GM12864 (cell line): ENCODE results near the gene PITPNM3.
"Not testable (repeated sequence)": the region's sequence is repeated elsewhere in the genome, so short reads cannot be mapped to it uniquely, and the experiment has no call there.

ENCODE experiments used
- DNase-seq: peaks from one replicate; pipeline ENCODE4 v3.0.0-alpha.2; 2011; ENCODE audit warnings: low read depth
- H3K4me3 ChIP-seq: 2 replicates; pipeline ENCODE4 v1.5.1; 2011; ENCODE audit warnings: mild to moderate bottlenecking, low read depth, low read length, control low read depth
- TF ChIP-seq, protein P1 (sequence below): IDR thresholded peaks from 2 replicates; pipeline ENCODE4 v1.5.1; 2011; ENCODE audit warnings: low read depth, mild to moderate bottlenecking, moderate library complexity, low read length, control low read depth, inconsistent platforms; ENCODE audit errors: missing control alignments

The PITPNM3 gene

DNA sequence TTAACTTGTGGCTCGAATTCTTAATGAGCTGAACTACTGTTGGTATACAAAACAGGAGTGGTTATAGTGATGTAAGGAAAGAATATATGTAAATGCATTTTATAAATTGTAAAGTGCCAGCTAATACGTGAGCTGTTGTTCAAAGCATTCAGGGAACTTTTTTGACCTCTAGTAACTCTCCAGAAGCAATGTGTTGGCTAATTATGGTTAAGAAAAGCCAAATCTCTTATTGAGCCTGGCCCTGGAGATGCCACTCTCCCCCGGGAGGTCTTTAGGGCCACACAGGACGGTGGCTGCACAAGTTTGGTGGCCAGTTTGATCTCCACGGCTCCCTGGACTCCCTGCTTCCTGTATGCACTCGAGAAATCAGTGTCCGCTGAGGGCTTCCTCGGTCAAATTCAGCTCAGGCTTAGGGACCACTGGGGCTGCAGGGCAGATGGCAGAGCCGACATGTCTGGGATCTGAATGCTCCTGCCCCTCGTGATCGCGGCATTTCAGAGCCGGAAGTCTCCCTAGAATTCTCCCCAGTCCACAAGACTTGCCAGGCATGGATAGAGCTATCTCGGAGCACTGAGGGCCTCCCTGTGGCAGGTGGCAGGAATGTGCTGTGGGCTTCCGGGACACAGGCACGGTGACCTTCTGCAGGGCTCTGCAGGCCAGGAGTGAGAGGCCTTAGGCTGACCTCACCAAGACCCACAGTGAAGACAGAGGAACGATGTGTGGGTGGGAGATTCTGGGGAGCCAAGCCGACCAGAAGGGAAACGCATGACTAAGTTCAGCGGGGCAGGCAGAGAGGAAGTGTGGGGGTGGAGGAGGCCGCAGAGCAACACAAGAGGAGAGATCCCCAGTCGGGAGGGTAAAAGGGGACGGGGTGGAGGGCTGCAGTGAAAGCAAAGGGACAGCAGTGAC is 18.6 kb upstream of the PITPNM3 start:
- TF ChIP-seq, protein P1, sequence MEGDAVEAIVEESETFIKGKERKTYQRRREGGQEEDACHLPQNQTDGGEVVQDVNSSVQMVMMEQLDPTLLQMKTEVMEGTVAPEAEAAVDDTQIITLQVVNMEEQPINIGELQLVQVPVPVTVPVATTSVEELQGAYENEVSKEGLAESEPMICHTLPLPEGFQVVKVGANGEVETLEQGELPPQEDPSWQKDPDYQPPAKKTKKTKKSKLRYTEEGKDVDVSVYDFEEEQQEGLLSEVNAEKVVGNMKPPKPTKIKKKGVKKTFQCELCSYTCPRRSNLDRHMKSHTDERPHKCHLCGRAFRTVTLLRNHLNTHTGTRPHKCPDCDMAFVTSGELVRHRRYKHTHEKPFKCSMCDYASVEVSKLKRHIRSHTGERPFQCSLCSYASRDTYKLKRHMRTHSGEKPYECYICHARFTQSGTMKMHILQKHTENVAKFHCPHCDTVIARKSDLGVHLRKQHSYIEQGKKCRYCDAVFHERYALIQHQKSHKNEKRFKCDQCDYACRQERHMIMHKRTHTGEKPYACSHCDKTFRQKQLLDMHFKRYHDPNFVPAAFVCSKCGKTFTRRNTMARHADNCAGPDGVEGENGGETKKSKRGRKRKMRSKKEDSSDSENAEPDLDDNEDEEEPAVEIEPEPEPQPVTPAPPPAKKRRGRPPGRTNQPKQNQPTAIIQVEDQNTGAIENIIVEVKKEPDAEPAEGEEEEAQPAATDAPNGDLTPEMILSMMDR, result no peak
- H3K4me3 ChIP-seq, result no peak overlapping the region
- peak; percentile 33 for DNase-seq

DNA sequence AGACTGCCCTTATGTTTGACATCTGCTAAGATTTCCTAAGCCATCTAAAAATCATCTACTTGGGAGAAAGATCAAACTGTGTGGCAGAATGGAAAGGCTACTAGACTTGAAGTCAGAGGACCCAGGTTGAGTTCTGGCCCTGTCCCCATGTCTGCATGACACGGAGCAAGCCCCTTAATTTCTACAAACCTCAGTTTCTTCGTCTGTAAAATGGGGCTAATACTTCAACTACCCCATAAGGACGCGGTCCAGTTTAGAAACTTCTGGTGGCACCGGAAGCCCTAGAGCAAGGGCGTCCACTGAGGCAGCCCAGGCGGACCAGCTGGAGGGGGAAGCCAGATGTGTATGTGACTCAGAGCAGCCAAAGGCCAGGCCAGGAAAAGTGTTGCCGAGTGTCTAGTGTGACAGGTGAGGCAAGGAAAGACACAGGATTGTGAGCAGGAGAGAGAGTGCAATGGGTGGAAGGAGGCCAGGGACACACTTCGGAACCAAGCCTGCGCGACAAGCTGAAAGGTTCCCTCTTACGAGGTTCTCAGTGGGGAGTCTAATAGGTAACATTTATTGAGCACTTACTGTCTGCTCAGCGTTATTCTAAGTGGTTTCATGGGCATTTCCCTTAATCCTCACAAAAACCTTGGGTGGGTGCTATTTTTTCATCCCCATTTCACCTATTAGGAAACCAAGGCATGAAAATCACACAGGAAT is 17.8 kb upstream of the PITPNM3 start:
- no peak overlapping the region for H3K4me3 ChIP-seq
- TF ChIP-seq, protein P1, result no peak
- no peak for DNase-seq

DNA sequence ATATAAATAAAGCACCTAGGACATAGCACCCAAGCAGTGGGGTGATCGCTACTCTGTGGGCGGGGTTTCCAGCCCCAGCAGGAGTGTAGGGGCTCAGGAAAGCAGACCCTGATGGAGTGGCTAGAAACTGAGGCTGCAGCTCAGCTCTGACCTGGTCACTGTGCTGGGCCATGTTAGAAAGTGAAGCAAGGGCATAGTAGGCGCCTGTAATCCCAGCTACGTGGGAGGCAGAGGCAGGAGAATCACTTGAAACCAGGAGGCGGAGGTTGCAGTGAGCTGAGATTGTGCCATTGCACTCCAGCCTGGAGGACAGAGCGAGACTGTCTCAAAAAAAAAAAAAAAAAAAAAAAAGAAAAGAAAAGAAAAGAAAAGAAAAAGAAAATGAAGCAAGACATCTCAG is 17.1 kb upstream of the PITPNM3 start:
- H3K4me3 ChIP-seq, DNase-seq: not testable (repeated sequence)

DNA sequence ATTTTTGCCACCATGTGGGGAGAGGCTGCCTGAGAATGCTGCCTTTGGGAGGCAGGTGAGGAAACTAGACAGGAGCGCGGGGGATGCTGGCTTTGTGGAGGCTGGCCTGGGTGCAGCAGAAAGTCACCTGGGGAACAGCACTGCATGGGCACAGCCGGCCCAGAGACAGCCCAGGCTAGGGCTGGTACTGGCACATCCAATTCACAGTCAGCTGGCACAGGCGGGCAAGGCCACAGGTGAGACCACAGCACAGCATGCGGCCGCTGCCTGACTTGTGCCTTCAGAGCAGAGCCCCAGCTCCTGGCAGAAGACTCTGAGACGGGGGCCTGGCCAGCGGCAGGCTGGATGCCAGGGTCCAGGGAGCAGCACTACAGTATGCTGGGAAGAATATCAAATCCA is 16.6 kb upstream of the PITPNM3 start:
- H3K4me3 ChIP-seq, result no peak overlapping the region
- TF ChIP-seq, protein P1, result no peak
- DNase-seq, result no peak

DNA sequence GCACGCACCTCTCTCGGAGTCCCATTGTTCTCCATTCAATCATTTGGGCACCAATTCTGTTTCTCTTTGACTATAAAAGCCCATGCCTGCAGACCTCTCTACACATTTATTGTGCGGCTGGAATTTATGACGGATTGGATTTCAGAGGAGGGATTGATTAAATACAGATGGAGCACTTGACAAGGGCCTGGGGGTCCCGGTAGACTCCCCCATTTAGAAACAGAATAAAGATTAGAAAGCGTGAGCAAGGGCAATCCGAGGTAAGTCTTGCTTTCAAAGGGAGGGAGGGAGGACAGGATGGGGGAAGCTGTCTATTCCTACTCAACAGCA is 15.1 kb upstream of the PITPNM3 start:
- TF ChIP-seq, protein P1, result no peak
- H3K4me3 ChIP-seq, result no peak overlapping the region
- DNase-seq, result no peak

DNA sequence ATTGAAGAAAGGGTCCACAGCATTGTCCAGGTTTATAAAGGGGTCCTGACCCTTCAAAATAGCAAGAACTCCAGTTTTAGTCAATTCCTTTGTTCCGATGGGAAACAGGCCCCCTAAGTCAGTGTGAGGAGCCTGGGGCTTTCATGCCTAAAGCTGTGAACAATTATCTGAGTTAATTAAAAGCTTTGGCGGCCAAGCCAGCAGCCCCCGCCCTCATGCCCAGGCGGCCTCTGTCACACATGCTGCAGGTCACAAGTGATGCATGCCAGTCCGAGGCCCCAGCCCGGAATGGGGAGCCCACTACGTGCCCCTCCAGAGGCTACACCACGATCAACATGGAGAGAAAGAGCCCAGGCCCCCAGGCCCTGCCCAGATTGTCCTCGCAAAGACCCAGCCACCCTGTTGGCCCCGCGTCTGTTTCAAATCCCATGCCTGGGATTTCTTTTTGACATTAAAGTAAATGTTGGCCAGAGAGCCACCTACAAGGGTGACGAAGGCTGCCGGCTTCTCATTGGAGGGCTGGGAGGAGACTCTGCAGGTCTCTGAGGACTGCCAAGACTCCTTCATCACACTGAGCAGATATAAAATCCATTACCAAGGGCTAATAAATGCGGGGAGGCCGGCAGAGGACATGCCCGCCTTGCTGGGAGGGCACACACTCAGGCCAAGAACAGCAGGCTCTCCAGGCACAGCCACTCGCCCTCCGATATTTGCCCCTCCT is 14.5 kb upstream of the PITPNM3 start:
- H3K4me3 ChIP-seq, result no peak overlapping the region
- DNase-seq, result no peak
- TF ChIP-seq, protein P1, result no peak
